OCI-LY1 (cell line): ENCODE data around the gene HRH4.

Experiments
- H2AFZ ChIP-seq: fragments of 200-600 bp; sonication (generic), shearing (Covaris generic); 2 replicates; pipeline ENCODE4 v1.6.0; 2014; ENCODE audit warnings: antibody characterized with exemption, mild to moderate bottlenecking, low read length
- H3F3A ChIP-seq: fragments of 200-600 bp; sonication (generic), shearing (Covaris generic); 2 replicates; pipeline ENCODE4 v1.6.0; 2014; ENCODE audit warnings: mild to moderate bottlenecking, antibody characterized with exemption, low read length, moderate library complexity; ENCODE audit not compliant: insufficient read depth
- H3K27ac ChIP-seq: fragments of 200-600 bp; sonication (generic); 2 replicates; pipeline ENCODE4 v1.5.1; 2014; ENCODE audit warnings: low read length, mixed run types, mild to moderate bottlenecking, low read depth; ENCODE audit not compliant: poor library complexity, severe bottlenecking
- H3K27me3 ChIP-seq: fragments of 200-600 bp; sonication (generic); 2 replicates; pipeline ENCODE4 v1.6.0; 2014; ENCODE audit warnings: antibody characterized with exemption, mild to moderate bottlenecking, low read length, moderate library complexity; ENCODE audit not compliant: insufficient read depth
- H3K36me3 ChIP-seq: fragments of 200-600 bp; sonication (generic); 2 replicates; pipeline ENCODE4 v1.6.1; 2014; ENCODE audit warnings: mild to moderate bottlenecking, antibody characterized with exemption, low read length, moderate library complexity, mixed read lengths; ENCODE audit not compliant: insufficient read depth
- H3K4me1 ChIP-seq: fragments of 200-600 bp; sonication (generic); 2 replicates; pipeline ENCODE4 v1.5.1; 2014; ENCODE audit warnings: mild to moderate bottlenecking, low read length, moderate library complexity; ENCODE audit not compliant: insufficient read depth, severe bottlenecking
- H3K4me2 ChIP-seq: fragments of 200-600 bp; sonication (generic), shearing (Covaris generic); 2 replicates; pipeline ENCODE4 v1.6.1; 2014; ENCODE audit warnings: low read length
- H3K4me3 ChIP-seq: fragments of 200-600 bp; sonication (generic); 2 replicates; pipeline ENCODE4 v1.5.1; 2014; ENCODE audit warnings: low read length, low read depth, mild to moderate bottlenecking, mixed read lengths; ENCODE audit not compliant: poor library complexity, severe bottlenecking
- H3K79me2 ChIP-seq: fragments of 200-600 bp; shearing (Covaris generic); 2 replicates; pipeline ENCODE4 v1.6.1; 2016; ENCODE audit warnings: mixed run types, low read length, mixed read lengths; ENCODE audit not compliant: insufficient read depth
- H3K9ac ChIP-seq: fragments of 200-600 bp; sonication (generic), shearing (Covaris generic); 2 replicates; pipeline ENCODE4 v1.6.1; 2014; ENCODE audit warnings: mild to moderate bottlenecking, low read length, mixed read lengths
- H3K9me2 ChIP-seq: fragments of 200-600 bp; sonication (generic), shearing (Covaris generic); 2 replicates; pipeline ENCODE4 v1.6.1; 2014; ENCODE audit warnings: low read depth, mild to moderate bottlenecking, low read length, mixed read lengths
- H3K9me3 ChIP-seq: fragments of 200-600 bp; shearing (Covaris generic); 2 replicates; pipeline ENCODE4 v1.6.1; 2014; ENCODE audit warnings: low read length, mixed read lengths
- H4K20me1 ChIP-seq: fragments of 200-600 bp; sonication (generic), shearing (Covaris generic); 2 replicates; pipeline ENCODE4 v1.6.0; 2016; ENCODE audit warnings: mild to moderate bottlenecking, low read length; ENCODE audit not compliant: insufficient read depth
- CTCF ChIP-seq: fragments of 200-600 bp; sonication (generic), shearing (Covaris generic); IDR thresholded peaks from 2 replicates; pipeline ENCODE4 v1.5.1; 2017; ENCODE audit warnings: mild to moderate bottlenecking, antibody characterized with exemption, low read length, moderate library complexity, mixed read lengths
- EZH2 ChIP-seq: fragments of 200-600 bp; sonication (generic), shearing (Covaris generic); IDR thresholded peaks from 2 replicates; pipeline ENCODE4 v1.8.0; 2017; ENCODE audit warnings: borderline replicate concordance, mixed run types, mild to moderate bottlenecking, antibody characterized with exemption, low read length, moderate library complexity, mixed read lengths

The HRH4 gene

GRCh38 chr18:24504401-24504800, 44.0 kb downstream of the HRH4 start:
- Histone ChIP-seq H2AFZ (no peak overlapping the region), H3K4me2 (no peak overlapping the region), H3K79me2 (no peaks in the 10 kb centered on the region), H4K20me1 (no peaks in the 10 kb centered on the region), H3F3A (no peaks in the 10 kb centered on the region), H3K27me3 (no peaks in the 10 kb centered on the region), H3K27ac (no peak overlapping the region), H3K36me3 (no peaks in the 10 kb centered on the region), H3K9me2 (no peaks in the 10 kb centered on the region), H3K9me3 (no peaks in the 10 kb centered on the region), H3K4me1 (no peaks in the 10 kb centered on the region), H3K4me3 (no peak overlapping the region), H3K9ac (no peak overlapping the region)
- no peak for TF ChIP-seq CTCF
- no peak for TF ChIP-seq EZH2

GRCh38 chr18:24506175-24506574, 45.7 kb downstream of the HRH4 start:
- no peaks in the 10 kb centered on the region for H3K79me2 ChIP-seq
- no peak overlapping the region for H3K27ac ChIP-seq
- no peaks in the 10 kb centered on the region for H3K9me2 ChIP-seq
- no peaks in the 10 kb centered on the region for H3K36me3 ChIP-seq
- H3F3A ChIP-seq: no peaks in the 10 kb centered on the region
- no peaks in the 10 kb centered on the region for H4K20me1 ChIP-seq
- H3K4me3 ChIP-seq: no peak overlapping the region
- no peaks in the 10 kb centered on the region for H3K9me3 ChIP-seq
- no peak overlapping the region for H2AFZ ChIP-seq
- no peaks in the 10 kb centered on the region for H3K27me3 ChIP-seq
- H3K4me1 ChIP-seq: no peaks in the 10 kb centered on the region
- H3K4me2 ChIP-seq: no peak overlapping the region
- H3K9ac ChIP-seq: no peak overlapping the region
- no peak for TF ChIP-seq CTCF
- no peak for TF ChIP-seq EZH2

GRCh38 chr18:24509435-24509834, 49.0 kb downstream of the HRH4 start:
- Histone ChIP-seq H3K9me3 (no peaks in the 10 kb centered on the region), H3K9ac (no peak overlapping the region), H3K4me1 (no peaks in the 10 kb centered on the region), H3K79me2 (no peaks in the 10 kb centered on the region), H3K27me3 (no peaks in the 10 kb centered on the region), H4K20me1 (no peaks in the 10 kb centered on the region), H3K4me2 (no peak overlapping the region), H3K27ac (no peak overlapping the region), H3K9me2 (no peaks in the 10 kb centered on the region), H3K4me3 (no peak overlapping the region), H2AFZ (no peak overlapping the region), H3K36me3 (no peaks in the 10 kb centered on the region), H3F3A (no peaks in the 10 kb centered on the region)
- TF ChIP-seq EZH2: no peak
- no peak for TF ChIP-seq CTCF
